ENCODE results near the gene TMEM151B. TPM values are rescaled to one million over a fixed set of nuclear protein-coding genes. Genes with fewer than 3 reads are reported as not detected.

The TMEM151B gene
- total and polyA plus RNA-seq, 7 donors: 0.16 to 1.1 (median 0.63) TPM; not detected in 2

DNA sequence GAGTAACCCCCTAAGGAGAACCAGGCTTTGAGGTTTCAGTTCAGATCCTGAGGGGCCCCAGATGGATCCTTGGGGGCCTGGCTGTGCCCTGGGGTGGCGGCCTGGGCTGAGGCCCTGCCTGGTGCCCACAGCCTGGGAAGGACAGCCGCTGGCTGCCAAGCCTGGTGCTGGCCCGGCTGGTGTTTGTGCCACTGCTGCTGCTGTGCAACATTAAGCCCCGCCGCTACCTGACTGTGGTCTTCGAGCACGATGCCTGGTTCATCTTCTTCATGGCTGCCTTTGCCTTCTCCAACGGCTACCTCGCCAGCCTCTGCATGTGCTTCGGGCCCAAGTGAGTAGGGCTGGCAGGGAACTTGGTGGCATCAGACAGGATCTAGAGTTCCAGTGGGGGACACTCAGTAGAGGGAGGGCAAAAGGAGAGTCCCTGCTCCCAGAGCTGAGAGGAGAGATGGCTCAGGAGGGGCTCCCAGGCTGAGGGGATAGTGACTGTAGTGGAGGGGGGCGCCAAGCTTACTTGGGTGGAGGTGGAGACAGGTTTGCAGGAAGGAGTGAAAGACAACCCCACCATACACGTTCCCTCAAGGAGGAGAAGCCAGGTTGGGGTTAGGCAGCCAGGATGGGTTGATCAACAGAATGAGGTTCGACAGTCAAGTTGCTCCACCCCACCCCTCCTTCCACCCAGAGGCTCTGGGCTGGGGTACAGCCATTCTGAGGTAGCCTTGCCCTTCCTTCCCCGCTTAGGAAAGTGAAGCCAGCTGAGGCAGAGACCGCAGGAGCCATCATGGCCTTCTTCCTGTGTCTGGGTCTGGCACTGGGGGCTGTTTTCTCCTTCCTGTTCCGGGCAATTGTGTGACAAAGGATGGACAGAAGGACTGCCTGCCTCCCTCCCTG, 37.3 kb upstream of the TMEM151B start:
- H3K36me3 ChIP-seq: peaks cover 24 to 42% (median 35%) of the 10 kb centered on the region in 4 donors
- no peak for DNase-seq
- H3K27me3 ChIP-seq: no peaks in the 10 kb centered on the region
- no peak overlapping the region for H3K4me3 ChIP-seq
- WGBS, 2 donors: 84 to 93% methylated on average over 16 of the region's 16 CpGs
- TF ChIP-seq POLR2A (IDR thresholded peaks at IDR 0.05) (no peak), EP300 (IDR thresholded peaks at IDR 0.05) (no peak), POLR2AphosphoS5 (IDR thresholded peaks at IDR 0.05) (no peak)
- TF ChIP-seq, protein P1, sequence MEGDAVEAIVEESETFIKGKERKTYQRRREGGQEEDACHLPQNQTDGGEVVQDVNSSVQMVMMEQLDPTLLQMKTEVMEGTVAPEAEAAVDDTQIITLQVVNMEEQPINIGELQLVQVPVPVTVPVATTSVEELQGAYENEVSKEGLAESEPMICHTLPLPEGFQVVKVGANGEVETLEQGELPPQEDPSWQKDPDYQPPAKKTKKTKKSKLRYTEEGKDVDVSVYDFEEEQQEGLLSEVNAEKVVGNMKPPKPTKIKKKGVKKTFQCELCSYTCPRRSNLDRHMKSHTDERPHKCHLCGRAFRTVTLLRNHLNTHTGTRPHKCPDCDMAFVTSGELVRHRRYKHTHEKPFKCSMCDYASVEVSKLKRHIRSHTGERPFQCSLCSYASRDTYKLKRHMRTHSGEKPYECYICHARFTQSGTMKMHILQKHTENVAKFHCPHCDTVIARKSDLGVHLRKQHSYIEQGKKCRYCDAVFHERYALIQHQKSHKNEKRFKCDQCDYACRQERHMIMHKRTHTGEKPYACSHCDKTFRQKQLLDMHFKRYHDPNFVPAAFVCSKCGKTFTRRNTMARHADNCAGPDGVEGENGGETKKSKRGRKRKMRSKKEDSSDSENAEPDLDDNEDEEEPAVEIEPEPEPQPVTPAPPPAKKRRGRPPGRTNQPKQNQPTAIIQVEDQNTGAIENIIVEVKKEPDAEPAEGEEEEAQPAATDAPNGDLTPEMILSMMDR (IDR thresholded peaks at IDR 0.05): no peak
- intact Hi-C loops (cut with DNase I): loop anchor here (10.0 kb wide), 1 partner anchor 138 kb away; no protein-coding TSS in a partner anchor
- peak overlapping the region; percentile 94 to 98 (median 97) for H3K27ac ChIP-seq
- no peaks in the 10 kb centered on the region for H3K9me3 ChIP-seq
- peaks cover 0 to 97% (median 94%) of the 10 kb centered on the region in 4 donors for H3K4me1 ChIP-seq

DNA sequence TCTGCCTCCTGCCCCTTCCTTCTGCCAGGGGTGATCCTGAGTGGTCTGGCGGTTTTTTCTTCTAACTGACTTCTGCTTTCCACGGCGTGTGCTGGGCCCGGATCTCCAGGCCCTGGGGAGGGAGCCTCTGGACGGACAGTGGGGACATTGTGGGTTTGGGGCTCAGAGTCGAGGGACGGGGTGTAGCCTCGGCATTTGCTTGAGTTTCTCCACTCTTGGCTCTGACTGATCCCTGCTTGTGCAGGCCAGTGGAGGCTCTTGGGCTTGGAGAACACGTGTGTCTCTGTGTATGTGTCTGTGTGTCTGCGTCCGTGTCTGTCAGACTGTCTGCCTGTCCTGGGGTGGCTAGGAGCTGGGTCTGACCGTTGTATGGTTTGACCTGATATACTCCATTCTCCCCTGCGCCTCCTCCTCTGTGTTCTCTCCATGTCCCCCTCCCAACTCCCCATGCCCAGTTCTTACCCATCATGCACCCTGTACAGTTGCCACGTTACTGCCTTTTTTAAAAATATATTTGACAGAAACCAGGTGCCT, 36.6 kb upstream of the TMEM151B start:
- H3K27me3 ChIP-seq: no peaks in the 10 kb centered on the region
- peaks cover 24 to 42% (median 35%) of the 10 kb centered on the region in 4 donors for H3K36me3 ChIP-seq
- no peaks in the 10 kb centered on the region for H3K9me3 ChIP-seq
- TF ChIP-seq POLR2A (IDR thresholded peaks at IDR 0.05) (no peak), POLR2AphosphoS5 (IDR thresholded peaks at IDR 0.05) (no peak), EP300 (IDR thresholded peaks at IDR 0.05) (no peak)
- TF ChIP-seq, protein P1 (IDR thresholded peaks at IDR 0.05): no peak
- H3K4me1 ChIP-seq: peaks cover 0 to 95% (median 92%) of the 10 kb centered on the region in 4 donors
- intact Hi-C loops (cut with DNase I): loop anchor here (1.0 to 10.0 kb wide), 4 partner anchors 12 to 139 kb away; no protein-coding TSS in a partner anchor
- no peak overlapping the region for H3K4me3 ChIP-seq
- peak overlapping the region; percentile 94 to 98 (median 97) for H3K27ac ChIP-seq
- no peak for DNase-seq
- WGBS, 2 donors: 72 to 88% methylated on average over 14 of the region's 14 CpGs

DNA sequence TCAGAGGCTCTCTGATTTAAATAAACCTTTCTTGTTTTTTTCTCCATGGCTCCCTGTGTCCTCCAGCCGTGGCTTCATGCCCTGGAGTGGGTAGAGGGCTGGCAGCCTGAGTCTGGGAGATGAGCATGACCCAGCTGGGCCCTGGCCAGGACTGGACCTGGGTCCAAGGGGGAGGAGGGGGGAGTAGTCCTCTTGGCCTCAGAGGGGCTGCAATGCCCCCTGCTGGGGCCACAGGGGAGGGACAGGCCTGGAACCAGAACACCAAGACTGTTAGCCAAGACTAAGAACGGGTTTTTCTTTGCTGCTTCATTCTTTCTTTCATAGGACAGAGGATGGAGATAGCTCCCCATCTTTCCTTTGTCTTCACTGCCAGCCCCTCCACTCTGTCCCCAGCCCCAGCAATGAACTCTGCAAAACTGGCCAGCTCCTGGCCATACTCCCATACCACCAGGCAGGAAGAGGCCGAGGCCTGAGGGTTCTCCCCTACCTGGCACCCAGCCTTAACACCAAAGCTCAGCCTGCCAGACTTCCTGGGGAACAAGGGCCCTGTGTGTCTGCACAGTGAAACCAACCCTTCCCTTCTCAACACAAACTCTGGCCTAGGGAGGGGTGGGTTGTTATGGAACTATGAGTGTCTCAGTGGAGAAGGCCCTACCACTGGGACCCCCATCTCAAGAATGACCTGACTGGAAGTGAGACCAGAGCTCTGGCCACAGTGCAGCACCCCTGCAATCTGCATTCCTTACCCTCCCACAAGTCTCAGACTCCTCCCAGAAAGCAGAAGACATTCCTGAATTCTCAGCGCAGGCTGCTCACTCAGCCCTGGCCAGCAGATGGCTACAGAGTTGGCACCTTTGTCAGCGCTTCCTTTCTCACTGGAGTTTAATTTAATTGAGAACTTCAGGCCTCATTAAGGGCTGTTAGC, 35.9 kb upstream of the TMEM151B start:
- TF ChIP-seq, protein P1 (IDR thresholded peaks at IDR 0.05): peak; percentile 72 to 81 (median 78)
- TF ChIP-seq EP300 (IDR thresholded peaks at IDR 0.05) (peak in 2 of 4 donors; percentile 39 to 72), POLR2A (IDR thresholded peaks at IDR 0.05) (no peak), POLR2AphosphoS5 (IDR thresholded peaks at IDR 0.05) (peak; percentile 83 to 93 (median 90))
- Histone ChIP-seq H3K4me3 (no peak overlapping the region), H3K9me3 (no peaks in the 10 kb centered on the region), H3K4me1 (peaks cover 0 to 88% (median 85%) of the 10 kb centered on the region in 4 donors), H3K36me3 (peaks cover 24 to 40% (median 32%) of the 10 kb centered on the region in 4 donors), H3K27ac (peak overlapping the region; percentile 94 to 98 (median 97)), H3K27me3 (no peaks in the 10 kb centered on the region)
- intact Hi-C loops (cut with DNase I): loop anchor here (1.0 to 10.0 kb wide), 4 partner anchors 12 to 140 kb away; no protein-coding TSS in a partner anchor
- peak; percentile 98 for DNase-seq
- 42 to 56% methylated on average over 5 of the region's 5 CpGs for WGBS, 2 donors

GRCh38 chr6:44235269-44235668, 35.0 kb upstream of the TMEM151B start:
- intact Hi-C loops (cut with DNase I): loop anchor here (10.0 kb wide), 1 partner anchor 140 kb away; no protein-coding TSS in a partner anchor
- Histone ChIP-seq H3K9me3 (no peaks in the 10 kb centered on the region), H3K27me3 (no peaks in the 10 kb centered on the region), H3K36me3 (peaks cover 15 to 31% (median 23%) of the 10 kb centered on the region in 4 donors), H3K4me3 (no peak overlapping the region), H3K4me1 (peaks cover 0 to 79% (median 76%) of the 10 kb centered on the region in 4 donors), H3K27ac (peak overlapping the region; percentile 94 to 98 (median 97))
- no peak for DNase-seq
- TF ChIP-seq POLR2A (IDR thresholded peaks at IDR 0.05): no peak
- WGBS, 2 donors: 73 to 85% methylated on average over 6 of the region's 6 CpGs

Data from sigmoid colon (tissue), 7 donors.